HuH-7.5 (cell line): ENCODE results near the gene ELP1.
"Not testable (repeated sequence)": the region's sequence is repeated elsewhere in the genome, so short reads cannot be mapped to it uniquely, and the experiment has no call there.

Source experiments
- DNase-seq: peaks from one replicate; pipeline ENCODE4 v3.0.0; 2011; ENCODE audit warnings: low spot score

ELP1 gene

GRCh38 chr9:108933718-108934322 lies at the start of gene ELP1:
TSS of gene ELP1 (minus strand) at chr9:108934124. CDS start at chr9:108931146, 2,978 bp downstream.
- peak; percentile 82 for DNase-seq

- DNase-seq = no peak
Observed at GRCh38 chr9:108980893-108981292, 47.0 kb upstream of the ELP1 start.

- DNase-seq = no peak
Observed at GRCh38 chr9:108978205-108978604, 44.3 kb upstream of the ELP1 start.

GRCh38 chr9:108973895-108974294 lies 40.0 kb upstream of the ELP1 start:
- DNase-seq = no peak

- DNase-seq = no peak
Observed at GRCh38 chr9:108972626-108973209, 38.8 kb upstream of the ELP1 start.

GRCh38 chr9:108972186-108972585 lies 38.3 kb upstream of the ELP1 start:
- no peak for DNase-seq

GRCh38 chr9:108971392-108971791 lies 37.5 kb upstream of the ELP1 start:
- DNase-seq = not testable (repeated sequence)

GRCh38 chr9:108967916-108968315 lies 34.0 kb upstream of the ELP1 start:
- no peak for DNase-seq

GRCh38 chr9:108963459-108964143 lies 29.7 kb upstream of the ELP1 start:
- no peak for DNase-seq

GRCh38 chr9:108961151-108961550 lies 27.2 kb upstream of the ELP1 start:
- no peak for DNase-seq

GRCh38 chr9:108960331-108960730 lies 26.4 kb upstream of the ELP1 start:
- DNase-seq = no peak

GRCh38 chr9:108956631-108957026 lies 22.7 kb upstream of the ELP1 start:
- no peak for DNase-seq

GRCh38 chr9:108956022-108956630 lies 22.2 kb upstream of the ELP1 start:
- no peak for DNase-seq

- DNase-seq = no peak
Observed at GRCh38 chr9:108953983-108954574, 20.2 kb upstream of the ELP1 start.

GRCh38 chr9:108951578-108951977 lies 17.7 kb upstream of the ELP1 start:
- no peak for DNase-seq

GRCh38 chr9:108950168-108950567 lies 16.2 kb upstream of the ELP1 start:
- no peak for DNase-seq

GRCh38 chr9:108939975-108940374 lies 6.1 kb upstream of the ELP1 start:
- DNase-seq = no peak

GRCh38 chr9:108937561-108938305 lies 3.8 kb upstream of the ELP1 start:
- no peak for DNase-seq

- peak; percentile 75 for DNase-seq
Observed at GRCh38 chr9:108934323-108934893, 484 bp upstream of the ELP1 start, which contains the start of gene ABITRAM. TSS of gene ABITRAM (plus strand) at chr9:108934400. CDS start at chr9:108934487, 87 bp downstream.

- DNase-seq = no peak
Observed at GRCh38 chr9:108933231-108933717, 650 bp downstream of the ELP1 start.

- no peak for DNase-seq
Observed at GRCh38 chr9:108928386-108928785, 5.5 kb downstream of the ELP1 start.
